Umbilical cord (tissue), 1 donor: ENCODE measurements around the gene DUSP12. TPM values are rescaled to one million over a fixed set of nuclear protein-coding genes. Genes with fewer than 3 reads are reported as not detected.

ENCODE experiments used
- total RNA-seq: library from RNA; depleted of rRNA; stranded (reverse); fragments of >200 nt; gene quantifications from one replicate; pipeline ENCODE4 v1.2.3, GENCODE V29; 2014; ENCODE audit warnings: low replicate concordance; ENCODE audit not compliant: insufficient read depth

Gene DUSP12
- total RNA-seq, 1 donor from 2014 or later: 81.6 TPM

Other genes starting within 250 kb of the DUSP12 start
- gene FCGR2A, start 244.3 kb upstream of the DUSP12 start, total RNA-seq: 48.2 TPM
- gene HSPA6, start 225.2 kb upstream of the DUSP12 start, total RNA-seq: 4.3 TPM
- 26.2 TPM for gene FCGR3A, start 200.0 kb upstream of the DUSP12 start, total RNA-seq
- 5.5 TPM for gene FCGR3B, start 118.6 kb upstream of the DUSP12 start, total RNA-seq
- gene FCGR2B, start 86.6 kb upstream of the DUSP12 start, total RNA-seq: 16.9 TPM
- gene FCRLA, start 42.6 kb upstream of the DUSP12 start, total RNA-seq: 20.0 TPM
- gene FCRLB, start 28.2 kb upstream of the DUSP12 start, total RNA-seq: not detected
- 21.7 TPM for gene ATF6, start 16.5 kb downstream of the DUSP12 start, total RNA-seq